Endothelial cell of umbilical vein (primary cell): ENCODE results near the gene LAMA4. TPM values are rescaled to one million over a fixed set of nuclear protein-coding genes. Genes with fewer than 3 reads are reported as not detected.

Source experiments
- BruUV-seq: library from RNA; stranded (reverse); fragments of 400-500 nt; replicated peaks from 2 replicates; lab custom pipeline; 2021; lab: Mats Ljungman, UMichigan
- CTCF ChIA-PET: fragments of 300-600, 350-600 bp; sonication (Branson Sonifier 250); formaldehyde crosslinking; loops from one replicate; lab custom pipeline; 2021; ENCODE audit warnings: antibody characterized with exemption, inconsistent platforms; lab: Charles Lee
- POLR2A ChIA-PET: fragments of 300-600, 350-600 bp; sonication (Branson Sonifier 250); formaldehyde crosslinking; loops from one replicate; lab custom pipeline; 2021; ENCODE audit warnings: antibody characterized with exemption, inconsistent platforms; lab: Charles Lee
- DNase-seq: peaks from one replicate; pipeline ENCODE4 v3.0.0-alpha.2; 2011; ENCODE audit warnings: low read depth, low spot score
- FAIRE-seq: peaks from 2 replicates; lab custom pipeline; 2011; peaks lifted over from hg19 to GRCh38; lab: Jason Lieb, UNC
- H2AFZ ChIP-seq: 2 replicates; pipeline ENCODE4 v1.6.0; 2012; ENCODE audit warnings: low read depth, low read length, control low read depth, inconsistent platforms
- H3K27ac ChIP-seq: 2 replicates; pipeline ENCODE4 v1.5.1; 2011; ENCODE audit warnings: low read depth, mild to moderate bottlenecking, control low read depth, low read length, moderate library complexity; ENCODE audit not compliant: insufficient read depth
- H3K27me3 ChIP-seq, 2 experiments: 2 replicates each; pipeline versions ENCODE4 v1.6.0 to v1.6.1; 2011; ENCODE audit warnings: low read length in 2 of 2, mixed read lengths in 1 of 2; ENCODE audit not compliant: control insufficient read depth in 2 of 2, insufficient read depth in 2 of 2
- H3K36me3 ChIP-seq, 2 experiments: 2 replicates in 1 of 2; 3 replicates in 1 of 2; pipeline ENCODE4 v1.5.1; 2011; ENCODE audit warnings: low read length in 2 of 2, mild to moderate bottlenecking in 1 of 2, moderate library complexity in 1 of 2; ENCODE audit not compliant: control insufficient read depth in 2 of 2, insufficient read depth in 2 of 2; ENCODE audit errors: extremely low read depth in 1 of 2
- H3K4me1 ChIP-seq: 3 replicates; pipeline ENCODE4 v1.5.1; 2011; ENCODE audit warnings: mild to moderate bottlenecking, low read length; ENCODE audit not compliant: control insufficient read depth, insufficient read depth; ENCODE audit errors: extremely low read depth
- H3K4me2 ChIP-seq: 2 replicates; pipeline ENCODE4 v1.6.1; 2011; ENCODE audit warnings: low read length, control low read depth, mixed read lengths; ENCODE audit not compliant: insufficient read depth
- H3K4me3 ChIP-seq, 3 experiments: fragments of 200-600 bp in 1 of 3; sonication (generic), shearing (Covaris generic) in 1 of 3; replicated peaks in 1 of 3; 2 replicates each; pipeline ENCODE4 v1.5.1; 2011 to 2016; ENCODE audit warnings: control low read depth in 3 of 3, low read length in 3 of 3, mild to moderate bottlenecking in 2 of 3, inconsistent platforms in 1 of 3, low read depth in 1 of 3, moderate library complexity in 1 of 3; ENCODE audit not compliant: insufficient read depth in 1 of 3
- H3K79me2 ChIP-seq: 2 replicates; pipeline ENCODE4 v1.6.0; 2012; ENCODE audit warnings: low read length, inconsistent platforms; ENCODE audit not compliant: control insufficient read depth, insufficient read depth
- H3K9ac ChIP-seq: replicated peaks from 2 replicates; pipeline ENCODE3; 2011; ENCODE audit warnings: low read length, control low read depth; ENCODE audit not compliant: insufficient read depth; ENCODE audit errors: extremely low read depth
- H3K9me1 ChIP-seq: replicated peaks from 3 replicates; pipeline ENCODE4 v1.6.0; 2011; ENCODE audit warnings: mild to moderate bottlenecking, low read length; ENCODE audit not compliant: control insufficient read depth, insufficient read depth; ENCODE audit errors: extremely low read depth
- H3K9me3 ChIP-seq: replicated peaks from 2 replicates; pipeline ENCODE4 v1.5.1; 2012; ENCODE audit warnings: low read length, inconsistent platforms; ENCODE audit not compliant: control insufficient read depth, insufficient read depth
- H4K20me1 ChIP-seq: replicated peaks from 2 replicates; pipeline ENCODE3; 2011; ENCODE audit warnings: mild to moderate bottlenecking, low read length; ENCODE audit not compliant: control insufficient read depth, insufficient read depth; ENCODE audit errors: extremely low read depth
- EZH2 ChIP-seq: IDR thresholded peaks from 2 replicates; pipeline ENCODE4 v1.6.1; 2012; ENCODE audit warnings: borderline replicate concordance, low read depth, mild to moderate bottlenecking, moderate library complexity, low read length, inconsistent platforms; ENCODE audit not compliant: severe bottlenecking
- FOS ChIP-seq: IDR thresholded peaks from 2 replicates; pipeline ENCODE4 v1.6.1; 2011; ENCODE audit warnings: mild to moderate bottlenecking, low read length, moderate library complexity, borderline replicate concordance; ENCODE audit not compliant: insufficient read depth
- GATA2 ChIP-seq: IDR thresholded peaks from 2 replicates; pipeline ENCODE4 v1.7.0; 2011; ENCODE audit warnings: low read depth, mild to moderate bottlenecking, moderate library complexity, mixed read lengths, low read length; ENCODE audit not compliant: insufficient read length, insufficient read depth
- JUN ChIP-seq: IDR thresholded peaks from 2 replicates; pipeline ENCODE4 v1.6.1; 2011; ENCODE audit warnings: borderline replicate concordance, low read depth; ENCODE audit not compliant: insufficient read length, insufficient read depth
- MYC ChIP-seq: IDR thresholded peaks from one replicate; pipeline ENCODE4 v1.6.1; 2011; ENCODE audit warnings: mild to moderate bottlenecking, low read depth, low read length
- POLR2A ChIP-seq: IDR thresholded peaks from 2 replicates; pipeline ENCODE4 v1.6.1; 2012; ENCODE audit warnings: low read depth, mild to moderate bottlenecking, control low read depth, low read length
- POLR2AphosphoS5 ChIP-seq: IDR thresholded peaks from 2 replicates; pipeline ENCODE4 v1.6.1; 2012; ENCODE audit warnings: low read depth, mild to moderate bottlenecking, control low read depth, low read length, moderate library complexity; ENCODE audit not compliant: insufficient read depth
- dilution Hi-C: fragments of 300-500 bp; cut with MboI; formaldehyde crosslinking; loops from one replicate; pipeline ENCODE4 v1.15.0; 2019; ENCODE audit warnings: low sequenced_read_pairs; ENCODE audit not compliant: extremely low pct_ligation_motif_present
- intact Hi-C: fragments of 100-400 bp; cut with micrococcal nuclease; formaldehyde crosslinking; loops from one replicate; pipeline ENCODE4 v1.10.0; 2022
- polyA plus RNA-seq, 4 experiments: library from polyadenylated mRNA; depleted of rRNA in 3 of 4; stranded (reverse) in 3 of 4; unstranded in 1 of 4; fragments of >200 nt; gene quantifications; 2 replicates each; pipeline versions ENCODE4 v1.2.1 to v1.2.3, GENCODE V29; 2011 to 2012; ENCODE audit warnings: missing spikeins in 1 of 4
- total RNA-seq: library from RNA; stranded (reverse); gene quantifications from 2 replicates; pipeline ENCODE4 v1.2.3, GENCODE V29; 2021
- TF ChIP-seq, protein P1 (sequence below), 2 donors: IDR thresholded peaks; 1 replicate in 1 of 2; 2 replicates in 1 of 2; pipeline ENCODE4 v1.5.1; 2011; ENCODE audit warnings: low read length in 2 of 2, mild to moderate bottlenecking in 2 of 2, moderate library complexity in 2 of 2, control low read depth in 1 of 2, inconsistent platforms in 1 of 2, low read depth in 1 of 2; ENCODE audit not compliant: insufficient read depth in 1 of 2; ENCODE audit errors: extremely low read depth in 1 of 2
- TF ChIP-seq, protein P2 (sequence below): IDR thresholded peaks from 2 replicates; pipeline ENCODE4 v1.6.1; 2011; ENCODE audit not compliant: insufficient read depth, insufficient read length

LAMA4 gene
- total and polyA plus RNA-seq, 2 donors (not counting 3 experiments of a cell fraction or from before 2014, with no cell fraction given), result 384 to 629 TPM

DNA sequence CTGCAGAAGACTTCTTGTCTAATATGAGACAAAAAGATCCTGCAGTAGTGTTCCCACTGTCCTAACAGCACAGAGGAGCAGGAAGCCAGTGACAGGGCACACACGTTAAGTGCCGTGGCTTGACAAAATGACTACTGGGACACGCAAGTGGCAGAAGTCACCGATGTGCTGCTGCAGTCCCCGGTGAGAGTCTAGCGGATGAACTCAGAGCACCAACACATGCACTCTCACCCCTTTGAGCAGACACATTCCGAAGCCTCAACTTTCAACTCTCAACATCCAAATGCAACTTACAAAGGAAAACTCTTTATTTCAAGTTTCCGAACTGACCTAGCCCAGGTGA, 898 bp downstream of the LAMA4 start:
- peak overlapping the region; percentile 81 for H3K27ac ChIP-seq
- H3K4me1 ChIP-seq, result peaks cover 37% of the 10 kb centered on the region
- DNase-seq (no peak), FAIRE-seq (no peak)
- no peaks in the 10 kb centered on the region for H3K27me3 ChIP-seq
- dilution Hi-C loops (no loop called here), intact Hi-C loops (loop anchor here (1.0 to 5.0 kb wide), 2 partner anchors 36 to 119 kb away; no protein-coding TSS in a partner anchor)
- TF ChIP-seq POLR2A, result no peak
- no peak for TF ChIP-seq FOS
- TF ChIP-seq, protein P1, sequence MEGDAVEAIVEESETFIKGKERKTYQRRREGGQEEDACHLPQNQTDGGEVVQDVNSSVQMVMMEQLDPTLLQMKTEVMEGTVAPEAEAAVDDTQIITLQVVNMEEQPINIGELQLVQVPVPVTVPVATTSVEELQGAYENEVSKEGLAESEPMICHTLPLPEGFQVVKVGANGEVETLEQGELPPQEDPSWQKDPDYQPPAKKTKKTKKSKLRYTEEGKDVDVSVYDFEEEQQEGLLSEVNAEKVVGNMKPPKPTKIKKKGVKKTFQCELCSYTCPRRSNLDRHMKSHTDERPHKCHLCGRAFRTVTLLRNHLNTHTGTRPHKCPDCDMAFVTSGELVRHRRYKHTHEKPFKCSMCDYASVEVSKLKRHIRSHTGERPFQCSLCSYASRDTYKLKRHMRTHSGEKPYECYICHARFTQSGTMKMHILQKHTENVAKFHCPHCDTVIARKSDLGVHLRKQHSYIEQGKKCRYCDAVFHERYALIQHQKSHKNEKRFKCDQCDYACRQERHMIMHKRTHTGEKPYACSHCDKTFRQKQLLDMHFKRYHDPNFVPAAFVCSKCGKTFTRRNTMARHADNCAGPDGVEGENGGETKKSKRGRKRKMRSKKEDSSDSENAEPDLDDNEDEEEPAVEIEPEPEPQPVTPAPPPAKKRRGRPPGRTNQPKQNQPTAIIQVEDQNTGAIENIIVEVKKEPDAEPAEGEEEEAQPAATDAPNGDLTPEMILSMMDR (IDR thresholded peaks at IDR 0.05; ENCODE audit: extremely low read depth in 1 of 2, insufficient read depth in 1 of 2, low read depth in 1 of 2, low read length in 2 of 2), result no peak
- TF ChIP-seq, protein P2, sequence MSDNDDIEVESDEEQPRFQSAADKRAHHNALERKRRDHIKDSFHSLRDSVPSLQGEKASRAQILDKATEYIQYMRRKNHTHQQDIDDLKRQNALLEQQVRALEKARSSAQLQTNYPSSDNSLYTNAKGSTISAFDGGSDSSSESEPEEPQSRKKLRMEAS, result no peak
- TF ChIP-seq POLR2AphosphoS5, result no peak
- TF ChIP-seq JUN, result no peak
- no peak for TF ChIP-seq MYC
- TF ChIP-seq GATA2, result no peak
- TF ChIP-seq EZH2, result no peak
- peaks cover 8 to 16% of the 10 kb centered on the region in 2 experiments for H3K36me3 ChIP-seq
- no peaks in the 10 kb centered on the region for H4K20me1 ChIP-seq
- no peaks in the 10 kb centered on the region for H3K9me1 ChIP-seq
- H3K79me2 ChIP-seq, result peaks cover 60% of the 10 kb centered on the region
- POLR2A ChIA-PET, result interaction anchor here (0.7 to 3.3 kb wide), 6 partner anchors 11 to 49 kb away, joined by 3 to 23 read pairs (median 8); no protein-coding TSS in a partner anchor
- H3K4me2 ChIP-seq, result peak overlapping the region; percentile 94
- H3K4me3 ChIP-seq, result peak overlapping the region; percentile 91 to 94 (median 94)
- H3K9ac ChIP-seq, result peak overlapping the region; percentile 98
- no peak overlapping the region for H2AFZ ChIP-seq
- no peaks in the 10 kb centered on the region for H3K9me3 ChIP-seq
- CTCF ChIA-PET, result interaction anchor here (0.6 to 6.3 kb wide), 17 partner anchors 8 to 73 kb away, joined by 3 to 54 read pairs (median 4); no protein-coding TSS in a partner anchor
- TSS peak; percentile 35 for BruUV-seq
